Loucy (cell line): ENCODE results near the gene SYT7.

Experiments
- H2AFZ ChIP-seq: fragments of 200-600 bp; sonication (generic); 2 replicates; pipeline ENCODE4 v1.6.0; 2016; ENCODE audit warnings: antibody characterized with exemption, mild to moderate bottlenecking, low read length, moderate library complexity
- H3F3A ChIP-seq: fragments of 200-600 bp; 2 replicates; pipeline ENCODE4 v1.6.0; 2016; ENCODE audit warnings: antibody characterized with exemption, low read depth, mild to moderate bottlenecking
- H3K27me3 ChIP-seq: fragments of 200-600 bp; sonication (generic); 2 replicates; pipeline ENCODE4 v1.6.1; 2014; ENCODE audit warnings: low read length, mild to moderate bottlenecking; ENCODE audit not compliant: insufficient read depth, poor library complexity, severe bottlenecking
- H3K36me3 ChIP-seq: fragments of 200-600 bp; sonication (generic); 2 replicates; pipeline ENCODE4 v1.6.1; 2016; ENCODE audit warnings: low read length; ENCODE audit not compliant: insufficient read depth
- H3K4me1 ChIP-seq: fragments of 200-600 bp; sonication (generic); 2 replicates; pipeline ENCODE4 v1.5.1; 2014; ENCODE audit warnings: low read length, mild to moderate bottlenecking; ENCODE audit not compliant: insufficient read depth, poor library complexity, severe bottlenecking
- H3K4me2 ChIP-seq: fragments of 200-600 bp; sonication (generic); 2 replicates; pipeline ENCODE4 v1.6.0; 2014; ENCODE audit warnings: antibody characterized with exemption, low read length, low read depth, mild to moderate bottlenecking; ENCODE audit not compliant: poor library complexity, severe bottlenecking
- H3K4me3 ChIP-seq: fragments of 200-600 bp; sonication (generic); 2 replicates; pipeline ENCODE4 v1.5.1; 2014; ENCODE audit warnings: low read length, mild to moderate bottlenecking, mixed read lengths; ENCODE audit not compliant: poor library complexity, severe bottlenecking
- H3K79me2 ChIP-seq: fragments of 200-600 bp; sonication (generic); 2 replicates; pipeline ENCODE4 v1.6.1; 2014; ENCODE audit warnings: low read length; ENCODE audit not compliant: insufficient read depth
- H3K9ac ChIP-seq: fragments of 200-600 bp; sonication (generic); 2 replicates; pipeline ENCODE4 v1.6.0; 2014; ENCODE audit warnings: mild to moderate bottlenecking, low read depth, low read length, moderate library complexity; ENCODE audit not compliant: poor library complexity, severe bottlenecking
- H3K9me2 ChIP-seq: fragments of 200-600 bp; sonication (generic); replicated peaks from 2 replicates; pipeline ENCODE4 v1.6.1; 2016; ENCODE audit warnings: low read depth, low read length, mixed read lengths
- H3K9me3 ChIP-seq: fragments of 200-600 bp; sonication (generic); 2 replicates; pipeline ENCODE4 v1.6.1; 2014; ENCODE audit warnings: mild to moderate bottlenecking, antibody characterized with exemption, low read length, low read depth; ENCODE audit not compliant: insufficient read depth
- H4K20me1 ChIP-seq: fragments of 200-600 bp; sonication (generic); 2 replicates; pipeline ENCODE4 v1.6.0; 2014; ENCODE audit warnings: antibody characterized with exemption, low read length, mild to moderate bottlenecking; ENCODE audit not compliant: insufficient read depth, poor library complexity, severe bottlenecking
- CTCF ChIP-seq: fragments of 200-600 bp; sonication (generic); conservative IDR thresholded peaks from 2 replicates; pipeline ENCODE4 v1.5.1; 2014; ENCODE audit warnings: mild to moderate bottlenecking, antibody characterized with exemption, low read length
- EZH2phosphoT487 ChIP-seq: fragments of 200-600 bp; IDR thresholded peaks from 2 replicates; pipeline ENCODE4 v1.6.1; 2018; ENCODE audit warnings: antibody characterized with exemption, mild to moderate bottlenecking, moderate library complexity, borderline replicate concordance

SYT7 gene

GRCh38 chr11:61485080-61485479, 95.8 kb downstream of the SYT7 start:
- Histone ChIP-seq H3K4me1 (no peaks in the 10 kb centered on the region), H3K79me2 (no peaks in the 10 kb centered on the region), H2AFZ (no peak overlapping the region), H4K20me1 (no peaks in the 10 kb centered on the region), H3K9me2 (no peaks in the 10 kb centered on the region), H3K9me3 (no peaks in the 10 kb centered on the region), H3K4me2 (no peak overlapping the region), H3K4me3 (no peak overlapping the region), H3K27me3 (no peaks in the 10 kb centered on the region), H3K9ac (no peak overlapping the region), H3K36me3 (no peaks in the 10 kb centered on the region), H3F3A (no peaks in the 10 kb centered on the region)
- TF ChIP-seq CTCF (no peak), EZH2phosphoT487 (no peak)

GRCh38 chr11:61484541-61484940, 96.3 kb downstream of the SYT7 start:
- Histone ChIP-seq H3K4me2 (no peak overlapping the region), H3K4me3 (no peak overlapping the region), H3K9ac (no peak overlapping the region), H3K9me2 (no peaks in the 10 kb centered on the region), H3K36me3 (no peaks in the 10 kb centered on the region), H3K79me2 (no peaks in the 10 kb centered on the region), H2AFZ (no peak overlapping the region), H3K9me3 (no peaks in the 10 kb centered on the region), H3K27me3 (no peaks in the 10 kb centered on the region), H4K20me1 (no peaks in the 10 kb centered on the region), H3K4me1 (no peaks in the 10 kb centered on the region), H3F3A (no peaks in the 10 kb centered on the region)
- TF ChIP-seq CTCF (no peak), EZH2phosphoT487 (no peak)

- Histone ChIP-seq H3K79me2 (no peaks in the 10 kb centered on the region), H2AFZ (no peak overlapping the region), H3K4me3 (no peak overlapping the region), H3F3A (no peaks in the 10 kb centered on the region), H3K4me1 (no peaks in the 10 kb centered on the region), H3K27me3 (no peaks in the 10 kb centered on the region), H3K9ac (no peak overlapping the region), H3K4me2 (no peak overlapping the region), H4K20me1 (no peaks in the 10 kb centered on the region), H3K36me3 (no peaks in the 10 kb centered on the region), H3K9me2 (no peaks in the 10 kb centered on the region), H3K9me3 (no peaks in the 10 kb centered on the region)
- TF ChIP-seq EZH2phosphoT487 = no peak
- peak; percentile 67 for TF ChIP-seq CTCF
Measured at GRCh38 chr11:61482513-61482912, 98.4 kb downstream of the SYT7 start.
